NCI-H446 (cell line): ENCODE results near the gene BAIAP2.
"Not testable (repeated sequence)": the region's sequence is repeated elsewhere in the genome, so short reads cannot be mapped to it uniquely, and the experiment has no call there.

Experiments
- DNase-seq, 2 experiments: peaks; one replicate each; lab custom pipeline; 2025; lab: John Stamatoyannopoulos, UW

Gene BAIAP2

GRCh38 chr17:81002013-81002384 is 33.0 kb upstream of the BAIAP2 start:
- no peak for DNase-seq

GRCh38 chr17:81002409-81003361 is 32.3 kb upstream of the BAIAP2 start:
- DNase-seq, result peak in 1 of 2 experiments; percentile 33

GRCh38 chr17:81003711-81004475 is 31.1 kb upstream of the BAIAP2 start:
- DNase-seq, result no peak

- DNase-seq, result no peak
These were observed 28.1 kb upstream of the BAIAP2 start for GRCh38 chr17:81006891-81007290.

GRCh38 chr17:81008140-81008539 is 26.8 kb upstream of the BAIAP2 start:
- DNase-seq, result no peak

- DNase-seq, result no peak
These were observed 25.8 kb upstream of the BAIAP2 start for GRCh38 chr17:81009136-81009535.

- DNase-seq, result no peak
These were observed 24.0 kb upstream of the BAIAP2 start for GRCh38 chr17:81010935-81011334.

- no peak for DNase-seq
These were observed 23.0 kb upstream of the BAIAP2 start for GRCh38 chr17:81011951-81012350.

- DNase-seq, result no peak
These were observed 22.1 kb upstream of the BAIAP2 start for GRCh38 chr17:81012574-81013447.

GRCh38 chr17:81013642-81014041 is 21.3 kb upstream of the BAIAP2 start:
- DNase-seq, result no peak

GRCh38 chr17:81015136-81015535 is 19.8 kb upstream of the BAIAP2 start:
- no peak for DNase-seq

GRCh38 chr17:81016575-81016974 is 18.4 kb upstream of the BAIAP2 start:
- DNase-seq, result no peak

GRCh38 chr17:81017330-81017729 is 17.6 kb upstream of the BAIAP2 start:
- DNase-seq, result not testable (repeated sequence)

- DNase-seq, result peak in 1 of 2 experiments; percentile 44
These were observed 16.7 kb upstream of the BAIAP2 start for GRCh38 chr17:81018044-81018802.

- DNase-seq, result no peak
These were observed 15.1 kb upstream of the BAIAP2 start for GRCh38 chr17:81019563-81020442.

- DNase-seq, result no peak
These were observed 14.5 kb upstream of the BAIAP2 start for GRCh38 chr17:81020443-81020766.

- DNase-seq, result peak; percentile 77 to 90
These were observed 14.0 kb upstream of the BAIAP2 start for GRCh38 chr17:81020767-81021497.

GRCh38 chr17:81021531-81022343 is 13.2 kb upstream of the BAIAP2 start:
- DNase-seq, result no peak

GRCh38 chr17:81022344-81022676 is 12.6 kb upstream of the BAIAP2 start:
- peak in 1 of 2 experiments; percentile 37 for DNase-seq
